HG02571 (cell line): ENCODE data around the gene SLA2.
"Not testable (repeated sequence)": the region's sequence is repeated elsewhere in the genome, so short reads cannot be mapped to it uniquely, and the experiment has no call there.

Experiments used
- ATAC-seq: cut with Tn5 transposase; IDR thresholded peaks from one replicate; pipeline ENCODE4 v1.9.1; 2021; ENCODE audit warnings: mild to moderate bottlenecking, moderate library complexity; ENCODE audit not compliant: unreplicated experiment

SLA2 gene

DNA sequence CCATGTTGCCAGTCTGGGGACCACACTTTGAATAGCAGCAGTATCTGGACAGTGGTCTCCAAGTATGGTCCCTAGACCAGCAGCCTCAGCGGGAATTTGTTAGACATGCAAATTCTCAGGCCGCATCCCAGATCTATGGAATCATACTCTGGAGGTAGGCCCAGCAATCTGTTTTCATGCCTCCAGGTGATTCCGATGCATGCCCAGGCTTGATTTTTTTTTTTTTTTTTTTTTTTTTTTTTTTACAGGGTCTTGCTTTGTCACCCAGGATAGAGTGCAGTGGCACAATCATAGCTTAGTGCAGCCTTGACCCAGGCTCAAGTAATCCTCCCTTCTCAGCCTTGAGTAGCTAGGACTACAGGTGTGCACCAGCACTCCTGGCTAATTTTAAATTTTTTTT lies 682 bp upstream of the SLA2 start:
- ATAC-seq: no peak

DNA sequence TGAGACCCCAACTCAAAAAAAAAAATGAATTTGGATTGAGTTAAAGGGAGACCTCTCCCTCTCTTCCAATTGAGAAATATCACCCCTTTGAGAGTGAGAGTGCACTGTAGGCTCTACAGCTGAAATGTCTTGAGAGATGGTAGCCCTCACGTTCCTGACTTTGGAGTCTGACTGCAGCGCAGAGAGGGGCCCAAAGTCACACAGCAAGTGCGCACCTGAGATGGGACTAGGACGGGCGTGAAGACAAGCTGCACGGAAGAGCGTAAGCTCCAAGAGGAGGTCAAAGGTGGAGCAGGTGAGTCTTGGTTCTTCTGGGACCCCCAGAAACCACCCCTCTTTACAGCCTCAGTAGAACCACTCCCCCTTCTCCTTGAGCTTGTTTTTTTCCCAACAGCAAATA lies 643 bp downstream of the SLA2 start:
- ATAC-seq: no peak

DNA sequence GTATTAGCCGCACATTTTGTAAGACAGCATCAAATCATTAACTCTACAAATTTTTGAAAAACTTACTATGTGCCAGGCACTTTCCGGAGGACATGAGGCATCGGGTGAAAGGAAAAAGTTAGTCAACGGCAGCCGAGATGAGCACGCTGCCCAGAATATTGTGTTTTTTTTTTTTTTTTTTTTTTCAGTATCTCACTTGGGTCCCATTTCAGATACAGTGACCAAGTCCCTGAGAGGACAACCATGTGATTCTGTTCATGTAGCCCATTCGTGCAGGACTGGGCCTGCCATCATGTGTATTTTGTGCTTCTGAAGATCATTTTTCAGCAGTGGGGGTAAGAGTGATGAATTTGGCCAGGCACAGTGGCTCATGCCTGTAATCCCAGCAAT lies 1.3 kb downstream of the SLA2 start:
- ATAC-seq: no peak

DNA sequence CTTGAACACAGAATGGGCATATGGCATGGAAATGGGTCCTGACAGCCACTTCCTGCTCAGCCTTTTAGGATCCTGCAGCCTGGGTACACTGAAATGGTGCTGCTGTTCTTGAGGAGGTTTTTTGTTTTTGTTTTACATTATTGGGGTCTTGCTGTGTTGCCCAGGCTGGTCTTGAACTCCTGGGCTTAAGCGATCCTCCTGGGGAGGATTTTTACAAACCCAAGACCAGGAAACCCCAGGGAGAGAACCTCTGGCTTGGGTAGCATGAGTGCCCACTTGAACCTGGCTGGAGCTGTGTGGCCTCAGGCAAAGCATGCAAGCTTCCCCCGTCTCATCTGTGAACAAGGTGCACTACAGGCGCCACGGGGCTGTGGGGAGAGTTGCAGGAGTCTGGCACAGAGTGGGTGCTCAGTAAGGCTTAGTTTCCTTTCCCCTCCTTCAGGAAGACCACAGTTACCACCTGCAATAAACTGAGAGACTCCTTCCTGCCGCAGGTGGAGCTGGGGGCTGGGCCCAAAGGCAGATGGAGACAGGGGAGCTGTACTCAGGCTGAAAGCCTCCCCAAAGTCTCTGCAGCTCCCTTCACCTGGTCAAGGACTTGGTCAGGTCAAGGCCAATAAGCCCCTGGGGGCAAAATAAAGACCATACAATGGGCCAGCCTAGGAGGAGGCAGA lies 1.8 kb downstream of the SLA2 start:
- no peak for ATAC-seq

DNA sequence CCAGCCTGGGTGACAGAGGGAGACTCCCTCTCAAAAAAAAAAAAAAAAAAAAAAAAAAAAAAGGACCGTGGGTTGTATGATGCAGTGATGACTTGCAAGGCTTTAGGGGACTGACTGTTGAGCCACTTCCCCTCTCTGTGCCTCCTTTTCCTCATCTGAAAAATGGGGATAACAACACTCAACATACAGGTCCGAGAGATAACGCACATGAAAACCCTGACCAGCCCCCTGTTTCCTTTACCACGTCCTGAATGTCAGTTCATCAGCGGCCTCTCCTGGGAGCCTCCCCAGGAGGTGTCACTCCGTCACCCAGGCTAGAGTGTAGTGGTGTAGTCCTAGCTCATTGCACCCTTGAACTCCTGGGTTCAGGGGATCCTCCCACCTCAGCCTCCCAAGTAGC lies 3.9 kb downstream of the SLA2 start:
- ATAC-seq: no peak

DNA sequence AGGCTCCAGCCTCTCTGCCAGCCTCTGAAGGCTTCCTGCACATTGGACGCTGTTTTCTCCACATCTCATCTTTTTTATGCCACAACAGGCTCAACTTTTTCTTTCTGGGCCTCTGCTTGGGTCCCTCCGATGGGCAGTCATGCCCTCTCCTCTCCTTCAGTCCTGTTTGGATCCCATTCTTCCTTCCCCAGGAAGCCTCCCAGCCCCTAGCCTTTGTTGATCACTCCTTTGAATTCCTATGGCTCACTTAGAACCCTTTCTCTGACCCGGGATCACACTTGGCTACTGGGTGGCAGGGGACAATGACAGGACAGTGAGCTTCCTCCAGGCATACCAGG lies 4.5 kb downstream of the SLA2 start:
- ATAC-seq: no peak

DNA sequence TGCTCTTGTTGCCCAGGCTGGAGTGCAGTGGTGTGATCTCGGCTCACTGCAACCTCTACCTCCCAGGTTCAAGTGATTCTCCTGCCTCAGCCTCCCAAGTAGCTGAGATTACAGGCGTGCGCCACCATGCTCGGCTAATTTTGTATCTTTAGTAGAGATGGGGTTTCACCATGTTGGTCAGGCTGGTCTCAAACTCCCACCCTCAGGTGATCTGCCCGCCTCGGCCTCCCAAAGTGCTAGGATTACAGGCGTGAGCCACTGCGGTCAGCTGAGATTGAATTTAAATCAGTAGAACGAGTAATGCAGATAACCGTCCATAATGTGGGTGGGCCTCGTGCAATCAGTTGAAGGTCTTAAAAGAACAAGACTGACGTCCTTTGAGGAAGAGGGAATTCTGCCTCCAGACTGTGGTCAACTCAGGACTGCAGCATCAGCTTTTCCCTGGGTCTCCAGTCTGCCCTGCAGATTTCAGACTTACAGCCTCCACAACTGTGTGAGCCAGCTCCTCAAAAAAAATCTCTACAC lies 7.1 kb downstream of the SLA2 start:
- not testable (repeated sequence) for ATAC-seq

DNA sequence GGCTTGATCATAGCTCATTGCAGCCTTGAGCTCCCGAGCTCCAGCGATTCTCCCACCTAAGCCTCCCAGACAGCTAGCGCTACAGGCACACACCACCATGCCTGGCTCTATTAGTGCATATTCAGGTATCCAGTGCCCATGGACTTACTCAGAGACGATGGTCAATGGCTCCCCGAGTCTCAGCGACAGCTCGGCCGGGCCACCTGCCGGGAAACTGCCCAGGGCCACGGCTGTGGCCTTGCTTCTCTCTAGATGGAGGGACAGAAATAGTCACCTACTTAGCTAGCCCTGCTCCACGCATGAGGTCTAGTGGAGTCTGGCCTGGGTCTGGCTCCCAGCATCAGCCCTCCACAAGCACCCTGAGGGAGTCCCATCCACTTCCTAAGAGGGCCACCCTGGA lies 11.7 kb downstream of the SLA2 start:
- no peak for ATAC-seq

DNA sequence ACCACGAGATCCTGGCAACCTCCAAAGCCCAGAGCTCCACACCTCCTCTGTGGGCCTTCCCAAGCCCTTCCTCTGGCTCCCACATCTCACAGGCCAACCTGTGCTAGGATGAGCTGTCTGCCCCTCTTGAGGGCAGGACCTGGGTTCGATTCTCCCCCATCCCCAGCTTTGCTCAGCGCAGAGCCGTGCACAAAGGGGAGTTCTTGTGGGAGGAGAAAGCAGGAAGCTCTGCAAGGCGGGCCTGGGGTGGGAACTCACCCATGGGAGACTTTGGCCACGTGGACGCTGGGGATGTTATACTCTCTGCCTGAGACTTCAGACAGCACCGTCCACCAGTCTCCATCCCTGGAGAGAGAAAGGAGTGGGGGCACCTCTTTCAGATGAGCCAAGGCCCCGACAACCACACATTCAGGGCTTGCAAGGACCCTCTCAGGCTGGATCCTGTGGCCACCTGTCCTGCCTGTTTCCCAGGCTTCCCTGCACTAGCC lies 12.7 kb downstream of the SLA2 start:
- no peak for ATAC-seq

DNA sequence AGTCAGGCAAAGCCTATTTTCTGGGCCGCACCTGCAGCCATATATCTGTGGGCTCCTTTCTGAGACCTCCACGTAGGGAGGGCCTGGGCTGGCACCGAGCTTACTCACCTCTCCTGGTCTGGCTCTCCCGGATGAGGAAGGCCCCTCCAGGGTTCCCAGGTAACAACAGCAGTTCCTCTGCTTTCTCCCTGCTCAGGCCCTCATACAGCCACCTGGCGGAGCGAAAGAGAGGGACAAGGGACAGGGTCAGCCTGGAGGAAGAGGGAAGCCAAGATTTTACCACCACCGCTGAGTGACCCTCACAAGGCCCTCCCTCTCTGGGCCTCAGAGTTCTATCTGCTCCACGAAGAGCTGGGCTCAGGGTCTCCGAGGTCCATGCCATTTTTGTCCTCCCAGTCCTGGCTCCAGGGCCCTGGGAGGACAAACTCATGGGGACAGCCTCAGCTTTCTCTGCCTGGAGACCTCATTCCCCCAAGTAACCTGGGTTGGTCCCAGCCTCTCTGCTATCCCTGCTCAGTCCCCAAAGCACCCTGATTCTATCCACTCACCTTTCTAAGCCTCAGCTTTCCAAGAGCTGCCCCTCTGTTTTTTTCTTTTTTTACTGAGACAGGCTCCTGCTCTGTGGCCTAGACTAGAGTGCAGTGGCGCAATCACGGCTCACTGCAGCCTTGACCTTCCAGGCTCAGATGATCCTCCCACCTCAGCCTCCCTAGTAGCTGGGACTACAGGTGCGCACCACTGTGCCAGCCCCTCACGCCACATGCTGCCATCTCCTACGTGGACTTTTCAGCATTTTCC lies 13.3 kb downstream of the SLA2 start:
- no peak for ATAC-seq

DNA sequence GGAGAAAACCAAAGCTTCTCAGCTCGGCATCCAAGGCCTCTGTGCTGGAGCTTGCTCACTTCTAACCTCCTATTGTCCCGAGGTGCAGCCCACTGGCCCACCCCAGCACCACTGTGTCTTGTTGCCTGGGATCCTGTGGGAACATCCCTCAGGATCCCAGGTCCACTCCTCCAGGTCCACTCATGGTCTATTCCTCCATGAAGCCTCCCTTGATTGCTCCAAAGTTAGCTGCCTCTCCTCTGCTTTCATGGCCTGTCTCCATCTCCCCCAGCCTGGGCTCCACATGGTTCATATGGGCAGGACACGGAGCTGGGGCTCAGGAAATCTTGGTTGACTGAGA lies 13.9 kb downstream of the SLA2 start:
- ATAC-seq: no peak

DNA sequence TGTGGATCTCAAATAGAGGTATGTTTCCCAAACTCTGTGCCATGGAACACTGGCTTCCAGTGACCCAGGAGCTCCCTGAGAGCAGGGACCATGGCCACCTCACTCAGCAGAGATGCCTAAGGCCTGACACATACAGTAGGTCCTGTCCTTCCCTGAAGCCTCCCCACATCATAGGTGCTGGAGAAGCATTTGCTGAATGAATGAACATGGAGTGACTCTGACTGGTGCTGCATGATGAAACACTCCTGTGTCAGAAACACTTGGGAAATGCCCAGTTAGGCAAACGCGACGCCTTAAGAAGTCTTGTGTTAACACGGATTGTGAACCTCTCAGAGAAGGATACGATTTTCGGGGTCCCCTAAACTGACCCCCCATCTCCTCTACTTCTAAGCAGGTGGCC lies 14.3 kb downstream of the SLA2 start:
- no peak for ATAC-seq

DNA sequence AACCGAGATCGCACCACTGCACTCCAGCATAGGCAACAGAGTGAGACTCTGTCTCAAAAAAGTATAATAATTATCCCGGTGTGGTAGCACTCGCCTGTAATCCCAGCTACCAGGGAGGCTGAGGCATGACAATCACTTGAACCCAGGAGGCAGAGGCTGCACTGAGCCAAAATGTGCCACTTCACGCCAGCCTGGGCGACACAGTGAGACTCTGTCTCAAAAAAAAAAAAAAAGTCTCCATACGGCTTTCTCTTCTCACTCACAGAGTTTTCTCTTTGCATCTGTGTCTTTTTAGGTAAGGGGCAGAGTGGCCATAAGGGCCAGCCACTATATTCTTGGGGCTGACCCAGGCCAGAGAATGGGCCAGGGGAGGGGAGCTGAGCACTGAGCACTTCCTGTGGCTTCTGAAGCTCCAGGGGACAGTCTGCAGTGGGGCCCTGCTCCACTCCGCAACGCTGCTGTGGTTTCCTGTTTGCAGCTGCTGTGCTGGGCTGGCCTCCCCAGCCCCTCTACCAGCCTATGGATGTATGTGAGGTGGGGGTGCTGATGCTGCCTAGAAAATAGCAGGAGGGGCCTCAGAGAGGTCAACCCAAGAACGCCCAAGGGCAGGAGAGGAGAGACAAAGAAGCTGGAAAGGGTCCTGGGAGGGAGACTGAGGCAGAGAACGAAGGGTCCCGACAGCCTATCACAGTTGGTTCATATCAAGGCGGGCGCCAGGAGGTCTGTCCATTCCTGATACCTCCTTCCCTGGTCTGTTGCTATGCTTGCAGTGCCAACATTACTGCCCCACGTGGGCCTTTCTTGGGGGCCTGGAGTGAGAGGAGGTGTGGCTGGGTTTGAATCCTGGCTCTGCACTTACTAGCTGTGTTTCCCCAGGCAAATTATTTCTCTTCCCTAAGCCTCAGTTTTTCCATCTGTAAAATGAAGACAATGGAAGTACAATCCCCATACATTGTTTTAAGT lies 16.0 kb downstream of the SLA2 start:
- ATAC-seq: no peak

DNA sequence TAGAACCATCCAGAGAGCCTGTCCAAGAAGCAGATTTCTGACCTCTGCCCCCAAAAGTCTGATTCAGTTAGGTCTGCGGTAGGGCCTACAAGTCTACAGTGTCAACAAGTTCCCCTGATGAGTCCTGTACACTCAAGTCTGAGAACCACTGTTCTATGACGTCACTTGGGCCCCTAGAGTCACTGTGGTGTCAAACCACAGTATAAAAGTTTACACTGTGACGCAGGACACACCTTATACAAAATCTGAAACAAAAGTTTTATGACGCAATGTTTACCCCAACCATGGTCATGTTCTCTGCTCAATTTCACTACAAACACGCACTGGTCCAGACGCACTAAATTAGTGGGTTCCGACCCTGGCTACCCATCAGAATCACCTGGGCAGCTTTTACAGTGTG lies 17.9 kb downstream of the SLA2 start:
- ATAC-seq: no peak

DNA sequence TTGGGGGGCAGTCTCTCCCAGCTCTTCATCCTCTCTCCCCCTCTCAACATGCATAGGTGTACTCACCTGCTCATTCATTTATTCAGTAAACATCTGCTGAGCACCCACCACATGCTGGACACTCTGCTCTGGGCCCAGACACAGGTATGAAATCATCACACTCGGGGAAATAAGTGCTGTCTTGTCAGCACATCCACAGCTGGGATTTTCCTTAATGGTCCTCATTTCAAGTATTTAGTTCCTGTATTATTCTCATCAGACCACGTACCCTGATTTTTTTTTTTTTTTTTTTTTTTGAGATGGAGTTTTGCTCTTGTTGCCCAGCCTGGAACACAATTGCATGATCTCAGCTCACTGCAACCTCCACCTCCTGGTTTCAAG lies 21.1 kb downstream of the SLA2 start:
- ATAC-seq: no peak

DNA sequence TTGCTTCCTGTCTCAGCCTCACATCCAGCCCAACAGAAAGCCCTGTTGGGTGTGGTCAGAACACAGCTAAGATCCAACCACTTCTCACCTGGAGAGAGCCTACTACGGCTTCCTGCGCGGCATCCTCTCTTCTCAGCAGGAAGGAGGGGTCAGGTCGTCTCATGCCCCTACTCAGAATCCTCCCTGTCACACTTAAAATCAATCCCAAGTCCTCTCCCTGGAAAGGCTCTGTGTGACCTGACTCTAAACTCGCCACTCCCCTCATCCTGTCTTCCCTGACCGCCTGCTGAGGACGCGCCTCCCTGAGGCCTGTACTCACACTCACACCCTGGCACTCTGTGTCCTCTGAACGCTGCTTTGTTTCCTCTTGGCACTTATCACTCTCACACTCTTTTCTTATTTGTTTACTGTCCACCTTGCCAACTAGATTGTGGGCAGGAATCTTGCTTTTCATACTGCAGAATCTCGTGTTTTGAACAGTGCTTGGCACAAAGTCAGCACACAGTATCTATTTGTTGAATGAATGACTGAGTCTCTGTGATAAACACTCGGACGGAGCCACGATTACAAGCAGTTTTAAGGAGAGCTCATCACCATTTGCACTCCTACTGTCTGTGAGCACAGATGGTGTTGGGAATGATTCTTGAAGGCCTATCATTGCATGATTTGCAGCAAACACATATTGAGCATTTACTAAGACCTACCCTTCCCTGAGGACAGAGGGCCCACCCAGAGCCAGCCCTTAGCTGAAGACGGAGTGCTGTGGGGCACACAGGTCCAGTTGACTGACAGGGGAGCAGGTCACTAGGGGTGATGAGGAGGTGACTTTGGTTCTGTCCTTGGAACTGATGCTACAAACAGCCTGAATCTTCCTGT lies 21.7 kb downstream of the SLA2 start:
- ATAC-seq: no peak

DNA sequence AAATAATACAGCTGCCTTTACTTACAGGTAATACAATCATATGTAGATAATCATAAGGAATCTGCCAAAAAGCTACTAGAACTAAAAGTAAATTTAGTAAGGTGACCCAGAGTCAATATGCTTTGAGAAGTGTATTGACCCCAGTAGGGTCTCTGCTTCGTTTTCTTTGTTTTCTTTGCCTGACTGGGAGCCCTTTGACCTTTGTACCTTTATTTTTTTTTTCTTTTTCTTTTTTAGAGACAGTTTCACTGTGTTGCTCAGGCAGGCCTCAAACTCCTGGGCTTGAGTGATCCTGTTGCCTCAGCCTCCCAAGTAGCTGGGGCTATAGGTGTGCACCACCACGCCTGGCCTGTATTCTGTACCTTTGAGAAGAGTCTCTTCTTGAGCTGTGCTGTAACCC lies 22.6 kb downstream of the SLA2 start:
- no peak for ATAC-seq

DNA sequence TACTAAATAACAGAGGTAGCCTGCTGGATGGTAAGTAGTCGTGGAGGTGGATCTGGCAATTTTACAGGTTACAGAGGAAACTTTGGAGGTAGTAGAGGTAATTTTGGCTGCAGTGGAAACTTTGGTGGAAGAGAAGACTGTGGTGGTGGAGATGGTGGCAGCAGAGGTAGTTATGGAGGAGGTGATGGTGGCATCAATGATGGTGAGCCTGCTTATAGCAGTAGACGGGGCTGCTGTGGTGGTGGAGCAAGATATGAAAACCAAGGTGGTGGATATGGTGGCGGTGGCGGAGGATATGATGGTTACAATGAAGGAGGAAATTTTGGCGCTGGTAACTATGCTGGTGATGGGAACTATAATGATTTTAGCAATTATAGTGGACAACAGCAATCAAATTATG lies 25.1 kb downstream of the SLA2 start:
- ATAC-seq: no peak

DNA sequence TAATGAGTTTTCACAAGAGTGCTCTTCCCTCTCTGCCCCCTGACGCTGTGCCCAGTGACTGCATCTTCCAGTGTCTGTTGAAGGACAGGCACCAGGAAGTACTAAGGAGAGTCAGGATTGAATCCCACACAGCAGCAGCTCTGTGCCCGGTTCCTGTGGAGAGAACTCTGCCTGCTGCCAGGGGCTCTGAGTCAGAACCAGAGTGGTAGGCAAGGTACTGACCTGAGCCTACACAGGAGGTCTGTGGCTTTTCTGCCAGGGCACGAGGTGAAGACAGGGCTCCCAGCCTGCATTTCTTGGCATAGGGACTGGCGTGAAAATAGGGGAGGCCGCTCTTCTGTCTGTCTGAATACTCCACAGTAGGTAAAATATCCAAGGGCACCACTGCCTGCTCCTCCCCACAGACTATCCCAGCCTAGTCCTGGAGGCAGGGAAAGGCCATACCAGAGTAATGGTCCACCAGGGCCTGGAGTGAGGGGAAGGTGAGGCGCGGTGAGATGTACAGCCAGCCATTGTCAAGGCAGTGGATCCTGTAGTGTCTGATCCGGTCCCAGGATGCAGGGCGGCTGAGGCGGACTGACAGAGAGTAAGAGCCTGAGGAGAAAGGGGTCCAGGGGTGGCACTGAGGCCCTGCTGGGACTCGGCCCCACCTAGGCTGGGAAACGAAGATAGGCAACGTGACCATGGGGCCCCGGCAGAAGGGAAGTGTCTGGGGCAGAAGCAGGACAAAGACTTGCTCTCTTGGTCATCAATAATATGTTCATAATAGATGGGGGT lies 31.0 kb downstream of the SLA2 start:
- ATAC-seq: no peak

DNA sequence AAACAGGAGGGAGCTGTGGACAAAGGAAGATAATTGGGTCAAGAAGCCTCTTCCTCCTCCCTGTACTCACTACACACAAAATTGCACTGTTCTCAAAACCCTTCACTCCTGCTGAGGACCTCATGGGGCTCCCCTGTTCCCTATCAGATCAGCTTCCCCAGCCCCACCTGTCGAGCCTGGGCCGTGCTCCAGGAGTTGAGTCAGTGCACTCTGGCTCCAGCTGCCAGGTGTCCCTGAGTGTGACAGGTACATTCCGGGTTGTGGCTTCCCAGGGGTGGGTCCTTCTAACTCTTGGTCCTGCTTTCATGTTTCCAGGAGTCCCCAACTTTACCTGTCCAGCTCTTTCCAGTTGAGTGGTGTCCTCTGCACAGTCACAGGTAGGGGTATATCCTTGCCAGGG lies 32.0 kb downstream of the SLA2 start:
- no peak for ATAC-seq
